ENCODE data around the gene NEGR1. TPM values are rescaled to one million over a fixed set of nuclear protein-coding genes. Genes with fewer than 3 reads are reported as not detected.

The NEGR1 gene
- total RNA-seq, 1 experiment from 2014 or later, result 0.05 TPM

DNA sequence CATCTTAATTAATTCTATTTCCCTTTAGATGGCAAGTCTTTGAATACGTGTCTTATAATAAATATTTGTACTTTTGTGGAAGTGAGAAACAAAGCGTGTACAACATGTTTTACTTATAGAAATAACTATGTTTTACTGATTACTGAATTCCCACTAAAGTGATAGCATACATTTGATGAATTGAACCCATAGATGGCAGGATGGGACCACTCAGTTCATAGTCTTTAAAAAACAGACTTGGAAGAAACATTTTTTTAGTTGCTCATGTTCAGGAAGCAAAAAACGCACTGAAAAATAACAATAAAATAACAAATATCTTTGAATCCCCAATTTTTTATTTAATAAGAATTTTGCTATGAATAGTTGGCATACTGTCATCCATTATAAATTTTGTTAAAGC is 694.4 kb downstream of the NEGR1 start:
- no peaks in the 10 kb centered on the region for H3K79me2 ChIP-seq (ENCODE audit: insufficient read depth, low read length)
- no peak for ATAC-seq
- H3K36me3 ChIP-seq (ENCODE audit: control insufficient read depth in 1 of 2, insufficient read depth in 2 of 2, low read length in 2 of 2), result no peaks in the 10 kb centered on the region
- no peak overlapping the region for H3K4me2 ChIP-seq (ENCODE audit: low read length)
- no peaks in the 10 kb centered on the region for H3K27me3 ChIP-seq (ENCODE audit: insufficient read depth, low read length)
- intact Hi-C loops (cut with micrococcal nuclease), result no loop called here
- H3K27ac ChIP-seq (ENCODE audit: low read depth, low read length), result no peak overlapping the region
- H3K4me1 ChIP-seq (ENCODE audit: control insufficient read depth in 1 of 2, insufficient read depth in 2 of 2, low read length in 2 of 2), result no peaks in the 10 kb centered on the region
- ChIA-PET RAD21 (ENCODE audit: low non-redundant PET in 1 of 2, low total read pairs in 2 of 2, uncharacterized antibody in 2 of 2, unreplicated experiment in 2 of 2) (no interaction called here), CTCF (no interaction called here), POLR2A (no interaction called here)
- no peak overlapping the region for H3K4me3 ChIP-seq (replicated peaks in 1 of 2; ENCODE audit: low read depth in 1 of 2, low read length in 2 of 2)
- no peak overlapping the region for H2AFZ ChIP-seq (ENCODE audit: low read depth, low read length, poor library complexity, severe bottlenecking)
- H3K9me3 ChIP-seq (ENCODE audit: control insufficient read depth in 1 of 2, insufficient read depth in 1 of 2, low read depth in 1 of 2, low read length in 2 of 2), result peaks cover 0 to 13% of the 10 kb centered on the region in 2 experiments; a peak in 1 of 4 replicates
- H4K20me1 ChIP-seq (ENCODE audit: insufficient read depth), result no peaks in the 10 kb centered on the region
- DNase-seq (ENCODE audit: low read depth, low spot score), result no peak
- TF ChIP-seq CEBPB (IDR thresholded peaks at IDR 0.05; ENCODE audit: low read depth) (no peak), FOSL1 (IDR thresholded peaks at IDR 0.05; ENCODE audit: low read depth) (no peak), POLR2AphosphoS5 (IDR thresholded peaks at IDR 0.05; ENCODE audit: low read depth, low read length) (no peak), TCF7L2 (IDR thresholded peaks at IDR 0.05; ENCODE audit: borderline replicate concordance, extremely low read depth, insufficient read depth, insufficient read length) (no peak), YY1 (IDR thresholded peaks at IDR 0.05; ENCODE audit: extremely low read depth, insufficient replicate concordance, low read depth, low read length) (no peak), ZNF274 (IDR thresholded peaks at IDR 0.05; ENCODE audit: low read depth, low read length) (no peak), CBX3 (IDR thresholded peaks at IDR 0.05; ENCODE audit: low read depth) (no peak), POLR2A (IDR thresholded peaks at IDR 0.05; ENCODE audit: borderline replicate concordance, extremely low read depth, insufficient read depth, insufficient read length) (no peak), ELF1 (IDR thresholded peaks at IDR 0.05; ENCODE audit: borderline replicate concordance, low read depth) (no peak), EZH2phosphoT487 (IDR thresholded peaks at IDR 0.05; ENCODE audit: borderline replicate concordance) (no peak), SIN3A (IDR thresholded peaks at IDR 0.05; ENCODE audit: low read depth) (no peak), EGR1 (IDR thresholded peaks at IDR 0.05; ENCODE audit: low read depth) (no peak)
- TF ChIP-seq, protein P1, sequence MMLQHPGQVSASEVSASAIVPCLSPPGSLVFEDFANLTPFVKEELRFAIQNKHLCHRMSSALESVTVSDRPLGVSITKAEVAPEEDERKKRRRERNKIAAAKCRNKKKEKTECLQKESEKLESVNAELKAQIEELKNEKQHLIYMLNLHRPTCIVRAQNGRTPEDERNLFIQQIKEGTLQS (IDR thresholded peaks at IDR 0.05), result no peak
- TF ChIP-seq, protein P2, sequence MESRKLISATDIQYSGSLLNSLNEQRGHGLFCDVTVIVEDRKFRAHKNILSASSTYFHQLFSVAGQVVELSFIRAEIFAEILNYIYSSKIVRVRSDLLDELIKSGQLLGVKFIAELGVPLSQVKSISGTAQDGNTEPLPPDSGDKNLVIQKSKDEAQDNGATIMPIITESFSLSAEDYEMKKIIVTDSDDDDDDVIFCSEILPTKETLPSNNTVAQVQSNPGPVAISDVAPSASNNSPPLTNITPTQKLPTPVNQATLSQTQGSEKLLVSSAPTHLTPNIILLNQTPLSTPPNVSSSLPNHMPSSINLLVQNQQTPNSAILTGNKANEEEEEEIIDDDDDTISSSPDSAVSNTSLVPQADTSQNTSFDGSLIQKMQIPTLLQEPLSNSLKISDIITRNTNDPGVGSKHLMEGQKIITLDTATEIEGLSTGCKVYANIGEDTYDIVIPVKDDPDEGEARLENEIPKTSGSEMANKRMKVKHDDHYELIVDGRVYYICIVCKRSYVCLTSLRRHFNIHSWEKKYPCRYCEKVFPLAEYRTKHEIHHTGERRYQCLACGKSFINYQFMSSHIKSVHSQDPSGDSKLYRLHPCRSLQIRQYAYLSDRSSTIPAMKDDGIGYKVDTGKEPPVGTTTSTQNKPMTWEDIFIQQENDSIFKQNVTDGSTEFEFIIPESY (IDR thresholded peaks at IDR 0.05; ENCODE audit: extremely low read depth, insufficient replicate concordance, low read length), result no peak
- TF ChIP-seq, protein P3, sequence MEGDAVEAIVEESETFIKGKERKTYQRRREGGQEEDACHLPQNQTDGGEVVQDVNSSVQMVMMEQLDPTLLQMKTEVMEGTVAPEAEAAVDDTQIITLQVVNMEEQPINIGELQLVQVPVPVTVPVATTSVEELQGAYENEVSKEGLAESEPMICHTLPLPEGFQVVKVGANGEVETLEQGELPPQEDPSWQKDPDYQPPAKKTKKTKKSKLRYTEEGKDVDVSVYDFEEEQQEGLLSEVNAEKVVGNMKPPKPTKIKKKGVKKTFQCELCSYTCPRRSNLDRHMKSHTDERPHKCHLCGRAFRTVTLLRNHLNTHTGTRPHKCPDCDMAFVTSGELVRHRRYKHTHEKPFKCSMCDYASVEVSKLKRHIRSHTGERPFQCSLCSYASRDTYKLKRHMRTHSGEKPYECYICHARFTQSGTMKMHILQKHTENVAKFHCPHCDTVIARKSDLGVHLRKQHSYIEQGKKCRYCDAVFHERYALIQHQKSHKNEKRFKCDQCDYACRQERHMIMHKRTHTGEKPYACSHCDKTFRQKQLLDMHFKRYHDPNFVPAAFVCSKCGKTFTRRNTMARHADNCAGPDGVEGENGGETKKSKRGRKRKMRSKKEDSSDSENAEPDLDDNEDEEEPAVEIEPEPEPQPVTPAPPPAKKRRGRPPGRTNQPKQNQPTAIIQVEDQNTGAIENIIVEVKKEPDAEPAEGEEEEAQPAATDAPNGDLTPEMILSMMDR (IDR thresholded peaks at IDR 0.05 in 2 of 3, conservative IDR thresholded peaks at IDR 0.05 in 1 of 3; ENCODE audit: borderline replicate concordance in 1 of 3, insufficient read depth in 1 of 3, low read depth in 2 of 3, low read length in 2 of 3), result no peak
- no peak overlapping the region for H3K9ac ChIP-seq (ENCODE audit: low read length)
- BruUV-seq (replicated peaks), result no TSS peak
- H3K9me2 ChIP-seq (ENCODE audit: insufficient read depth), result no peaks in the 10 kb centered on the region
